Measurements from ENCODE around the gene TTLL6.
A peak's percentile ranks its signal among the peaks of the same experiment; 100 is the strongest.

DNA sequence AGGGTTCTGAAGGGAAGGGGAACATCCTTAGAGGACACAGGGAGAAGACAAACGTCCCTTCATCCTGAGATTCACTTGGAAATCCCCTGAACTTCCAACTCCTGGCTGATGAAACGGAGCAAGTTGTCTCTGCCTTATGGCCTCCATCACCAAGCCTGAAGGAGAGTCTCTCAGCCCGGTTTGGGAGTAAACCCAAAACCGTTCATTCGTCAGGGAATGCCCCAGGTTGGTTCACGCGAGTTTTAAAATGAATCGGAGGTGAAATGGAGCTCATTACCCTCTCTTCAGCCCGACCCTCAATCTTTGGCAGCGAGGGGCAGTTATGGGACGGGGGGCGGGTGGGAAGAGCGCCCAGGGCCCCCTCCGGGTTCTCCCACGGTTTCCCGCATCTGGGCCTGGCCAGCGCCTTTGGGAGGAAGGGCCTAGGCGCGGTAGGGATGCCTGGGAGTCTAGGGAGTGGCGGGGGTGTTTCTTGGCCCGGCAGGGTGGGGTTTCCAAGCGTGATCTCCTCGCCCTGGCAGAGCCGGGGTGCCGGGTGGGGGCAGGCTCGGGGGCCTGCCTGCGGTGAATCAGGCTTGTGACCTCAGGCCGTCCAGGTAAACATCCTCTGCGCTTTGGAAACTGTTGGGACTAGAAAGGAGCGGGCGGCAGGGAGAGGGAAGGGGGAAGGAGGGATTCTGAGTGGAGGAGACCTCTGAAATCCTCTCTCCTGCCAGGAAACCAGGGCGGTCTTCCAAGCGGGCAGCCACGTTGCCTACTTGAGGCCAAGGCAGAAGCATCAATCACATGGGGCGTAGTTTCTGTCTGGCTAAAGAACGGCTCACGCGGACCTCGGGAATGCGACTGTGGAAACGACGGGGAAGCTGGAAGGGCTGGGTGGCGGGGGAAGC is 64.4 kb downstream of the TTLL6 start:
- no peak for TF ChIP-seq POLR2A (IDR thresholded peaks at IDR 0.05; ENCODE audit: low read depth, low read length)
- TF ChIP-seq POLR2AphosphoS5 (IDR thresholded peaks at IDR 0.05; ENCODE audit: insufficient read depth, low read depth, low read length), result no peak
- TF ChIP-seq, protein P1, sequence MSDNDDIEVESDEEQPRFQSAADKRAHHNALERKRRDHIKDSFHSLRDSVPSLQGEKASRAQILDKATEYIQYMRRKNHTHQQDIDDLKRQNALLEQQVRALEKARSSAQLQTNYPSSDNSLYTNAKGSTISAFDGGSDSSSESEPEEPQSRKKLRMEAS (IDR thresholded peaks at IDR 0.05; ENCODE audit: insufficient read depth, insufficient read length), result no peak
- peak; percentile 91 for TF ChIP-seq EZH2 (IDR thresholded peaks at IDR 0.05; ENCODE audit: borderline replicate concordance, low read depth, low read length, severe bottlenecking)
- TF ChIP-seq MYC (IDR thresholded peaks at IDR 0.05; ENCODE audit: low read depth, low read length), result no peak
- TF ChIP-seq, protein P2, sequence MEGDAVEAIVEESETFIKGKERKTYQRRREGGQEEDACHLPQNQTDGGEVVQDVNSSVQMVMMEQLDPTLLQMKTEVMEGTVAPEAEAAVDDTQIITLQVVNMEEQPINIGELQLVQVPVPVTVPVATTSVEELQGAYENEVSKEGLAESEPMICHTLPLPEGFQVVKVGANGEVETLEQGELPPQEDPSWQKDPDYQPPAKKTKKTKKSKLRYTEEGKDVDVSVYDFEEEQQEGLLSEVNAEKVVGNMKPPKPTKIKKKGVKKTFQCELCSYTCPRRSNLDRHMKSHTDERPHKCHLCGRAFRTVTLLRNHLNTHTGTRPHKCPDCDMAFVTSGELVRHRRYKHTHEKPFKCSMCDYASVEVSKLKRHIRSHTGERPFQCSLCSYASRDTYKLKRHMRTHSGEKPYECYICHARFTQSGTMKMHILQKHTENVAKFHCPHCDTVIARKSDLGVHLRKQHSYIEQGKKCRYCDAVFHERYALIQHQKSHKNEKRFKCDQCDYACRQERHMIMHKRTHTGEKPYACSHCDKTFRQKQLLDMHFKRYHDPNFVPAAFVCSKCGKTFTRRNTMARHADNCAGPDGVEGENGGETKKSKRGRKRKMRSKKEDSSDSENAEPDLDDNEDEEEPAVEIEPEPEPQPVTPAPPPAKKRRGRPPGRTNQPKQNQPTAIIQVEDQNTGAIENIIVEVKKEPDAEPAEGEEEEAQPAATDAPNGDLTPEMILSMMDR (IDR thresholded peaks at IDR 0.05; ENCODE audit: extremely low read depth in 1 of 2, insufficient read depth in 1 of 2, low read depth in 1 of 2, low read length in 2 of 2), result no peak
- no peak for TF ChIP-seq GATA2 (IDR thresholded peaks at IDR 0.05; ENCODE audit: insufficient read depth, insufficient read length, low read depth, low read length)
- no peak for TF ChIP-seq FOS (IDR thresholded peaks at IDR 0.05; ENCODE audit: borderline replicate concordance, insufficient read depth, low read length)
- no peak for TF ChIP-seq JUN (IDR thresholded peaks at IDR 0.05; ENCODE audit: borderline replicate concordance, insufficient read depth, insufficient read length, low read depth)
